ENCODE results near the gene TBC1D13. TPM values are rescaled to one million over a fixed set of nuclear protein-coding genes. Genes with fewer than 3 reads are reported as not detected.

The TBC1D13 gene
- total and polyA plus RNA-seq, 2 of the 13 experiments (the other 11 are each of a cell fraction or from before 2014, with no cell fraction given): 17.9 to 19.7 TPM

- TF ChIP-seq ZBTB46 (CRISPR knock-in tag; IDR thresholded peaks at IDR 0.05; ENCODE audit: borderline replicate concordance) (no peak), RELA (CRISPR knock-in tag; IDR thresholded peaks at IDR 0.05) (peak; percentile 67; the same call in 1 of the 2 replicates), ZBTB34 (CRISPR knock-in tag; IDR thresholded peaks at IDR 0.05) (0 out of 2 replicates have a peak, but pooled peaks have one; percentile 71), POLR2AphosphoS2 (IDR thresholded peaks at IDR 0.05; ENCODE audit: low read depth, low read length) (no peak), NCOA2 (CRISPR knock-in tag; IDR thresholded peaks at IDR 0.05) (peak; percentile 55), TCF12 (IDR thresholded peaks at IDR 0.05) (no peak), TCF12 (CRISPR knock-in tag; IDR thresholded peaks at IDR 0.05) (0 out of 2 replicates have a peak, but pooled peaks have one; percentile 70), PAF1 (CRISPR knock-in tag; IDR thresholded peaks at IDR 0.05) (no peak), ZNF160 (CRISPR knock-in tag; IDR thresholded peaks at IDR 0.05) (0 out of 2 replicates have a peak, but pooled peaks have one; percentile 32), ZSCAN31 (CRISPR knock-in tag; IDR thresholded peaks at IDR 0.05; ENCODE audit: low read depth) (no peak), FOXJ3 (CRISPR knock-in tag; IDR thresholded peaks at IDR 0.05; ENCODE audit: borderline replicate concordance) (no peak), RNF2 (conservative IDR thresholded peaks at IDR 0.05; ENCODE audit: low read depth) (no peak), FOXC1 (CRISPR knock-in tag; IDR thresholded peaks at IDR 0.05; ENCODE audit: borderline replicate concordance) (peak; percentile 81; the same call in 1 of the 2 replicates), SIX4 (CRISPR knock-in tag; IDR thresholded peaks at IDR 0.05) (no peak; the same call in 1 of the 2 replicates), ZNF281 (CRISPR knock-in tag; IDR thresholded peaks at IDR 0.05; ENCODE audit: borderline replicate concordance) (peak; percentile 70), ZMYM4 (CRISPR knock-in tag; IDR thresholded peaks at IDR 0.05) (peak; percentile 90), TMF1 (CRISPR knock-in tag; IDR thresholded peaks at IDR 0.05; ENCODE audit: low read depth) (peak; percentile 89; the same call in 1 of the 2 replicates), CBX2 (IDR thresholded peaks at IDR 0.05; ENCODE audit: low read depth, low read length) (no peak), CBX2 (CRISPR knock-in tag; IDR thresholded peaks at IDR 0.05; ENCODE audit: low read depth) (no peak)
- TF ChIP-seq, protein P1, sequence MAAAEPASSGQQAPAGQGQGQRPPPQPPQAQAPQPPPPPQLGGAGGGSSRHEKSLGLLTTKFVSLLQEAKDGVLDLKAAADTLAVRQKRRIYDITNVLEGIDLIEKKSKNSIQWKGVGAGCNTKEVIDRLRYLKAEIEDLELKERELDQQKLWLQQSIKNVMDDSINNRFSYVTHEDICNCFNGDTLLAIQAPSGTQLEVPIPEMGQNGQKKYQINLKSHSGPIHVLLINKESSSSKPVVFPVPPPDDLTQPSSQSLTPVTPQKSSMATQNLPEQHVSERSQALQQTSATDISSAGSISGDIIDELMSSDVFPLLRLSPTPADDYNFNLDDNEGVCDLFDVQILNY (CRISPR knock-in tag; conservative IDR thresholded peaks at IDR 0.05): no peak
- TF ChIP-seq, protein P2, sequence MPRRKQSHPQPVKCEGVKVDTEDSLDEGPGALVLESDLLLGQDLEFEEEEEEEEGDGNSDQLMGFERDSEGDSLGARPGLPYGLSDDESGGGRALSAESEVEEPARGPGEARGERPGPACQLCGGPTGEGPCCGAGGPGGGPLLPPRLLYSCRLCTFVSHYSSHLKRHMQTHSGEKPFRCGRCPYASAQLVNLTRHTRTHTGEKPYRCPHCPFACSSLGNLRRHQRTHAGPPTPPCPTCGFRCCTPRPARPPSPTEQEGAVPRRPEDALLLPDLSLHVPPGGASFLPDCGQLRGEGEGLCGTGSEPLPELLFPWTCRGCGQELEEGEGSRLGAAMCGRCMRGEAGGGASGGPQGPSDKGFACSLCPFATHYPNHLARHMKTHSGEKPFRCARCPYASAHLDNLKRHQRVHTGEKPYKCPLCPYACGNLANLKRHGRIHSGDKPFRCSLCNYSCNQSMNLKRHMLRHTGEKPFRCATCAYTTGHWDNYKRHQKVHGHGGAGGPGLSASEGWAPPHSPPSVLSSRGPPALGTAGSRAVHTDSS (CRISPR knock-in tag; conservative IDR thresholded peaks at IDR 0.05): no peak
These were observed 15.1 kb upstream of the TBC1D13 start, which contains the start of gene ZER1 (continued) for GRCh38 chr9:128771745-128772519.
